ENCODE measurements around the gene SH3GL3.
A peak's percentile ranks its signal among the peaks of the same experiment; 100 is the strongest.

SH3GL3 gene

GRCh38 chr15:83462953-83463433 lies 15.9 kb downstream of the SH3GL3 start:
- DNase-seq (ENCODE audit: low spot score) = no peak

- DNase-seq (ENCODE audit: low spot score) = no peak
Observed at GRCh38 chr15:83470887-83471286, 23.7 kb downstream of the SH3GL3 start.

GRCh38 chr15:83471307-83471866 lies 24.2 kb downstream of the SH3GL3 start:
- DNase-seq (ENCODE audit: low spot score) = no peak

GRCh38 chr15:83472151-83472550 lies 25.0 kb downstream of the SH3GL3 start:
- DNase-seq (ENCODE audit: low spot score) = no peak

- DNase-seq (ENCODE audit: low spot score) = no peak
Observed at GRCh38 chr15:83472797-83473196, 25.7 kb downstream of the SH3GL3 start.

- DNase-seq (ENCODE audit: low spot score) = no peak
Observed at GRCh38 chr15:83474578-83474977, 27.4 kb downstream of the SH3GL3 start.

GRCh38 chr15:83475551-83475950 lies 28.4 kb downstream of the SH3GL3 start:
- peak; percentile 16 for DNase-seq (ENCODE audit: low spot score)

GRCh38 chr15:83476066-83476465 lies 28.9 kb downstream of the SH3GL3 start:
- DNase-seq (ENCODE audit: low spot score) = no peak

- DNase-seq (ENCODE audit: low spot score) = no peak
Observed at GRCh38 chr15:83476708-83477107, 29.6 kb downstream of the SH3GL3 start.

GRCh38 chr15:83477172-83477807 lies 30.1 kb downstream of the SH3GL3 start:
- no peak for DNase-seq (ENCODE audit: low spot score)

GRCh38 chr15:83477808-83478537 lies 30.8 kb downstream of the SH3GL3 start:
- no peak for DNase-seq (ENCODE audit: low spot score)

- DNase-seq (ENCODE audit: low spot score) = no peak
Observed at GRCh38 chr15:83483612-83484011, 36.5 kb downstream of the SH3GL3 start.

- no peak for DNase-seq (ENCODE audit: low spot score)
Observed at GRCh38 chr15:83484636-83485035, 37.5 kb downstream of the SH3GL3 start.

- DNase-seq (ENCODE audit: low spot score) = no peak
Observed at GRCh38 chr15:83486363-83486762, 39.2 kb downstream of the SH3GL3 start.

- DNase-seq (ENCODE audit: low spot score) = no peak
Observed at GRCh38 chr15:83487519-83487918, 40.4 kb downstream of the SH3GL3 start.

GRCh38 chr15:83489690-83490089 lies 42.5 kb downstream of the SH3GL3 start:
- no peak for DNase-seq (ENCODE audit: low spot score)

- DNase-seq (ENCODE audit: low spot score) = no peak
Observed at GRCh38 chr15:83491486-83491885, 44.3 kb downstream of the SH3GL3 start.

- no peak for DNase-seq (ENCODE audit: low spot score)
Observed at GRCh38 chr15:83496766-83497165, 49.6 kb downstream of the SH3GL3 start.

- no peak for DNase-seq (ENCODE audit: low spot score)
Observed at GRCh38 chr15:83498374-83498773, 51.2 kb downstream of the SH3GL3 start.

GRCh38 chr15:83498801-83499200 lies 51.7 kb downstream of the SH3GL3 start:
- DNase-seq (ENCODE audit: low spot score) = no peak

GRCh38 chr15:83499476-83499875 lies 52.3 kb downstream of the SH3GL3 start:
- DNase-seq (ENCODE audit: low spot score) = no peak

- DNase-seq (ENCODE audit: low spot score) = no peak
Observed at GRCh38 chr15:83503595-83504364, 56.6 kb downstream of the SH3GL3 start.

GRCh38 chr15:83504365-83504764 lies 57.2 kb downstream of the SH3GL3 start:
- no peak for DNase-seq (ENCODE audit: low spot score)
